ENCODE data around the gene REG3A. TPM values are rescaled to one million over a fixed set of nuclear protein-coding genes. Genes with fewer than 3 reads are reported as not detected.

Gene REG3A
- not detected for total RNA-seq (2021; fragmentation: NEBNext Ultra II Directional; extraction: Animal tissue kit (Norgen Biotek cat#: 25700))
- long read RNA-seq = 0 reads

GRCh38 chr2:79159653-79160052 lies at the start of gene REG3A:
Gene REG3A, minus strand, starts transcription at chr2:79159753. Its CDS starts 348 bp downstream, at chr2:79159405.
- TF ChIP-seq CTCF (IDR thresholded peaks at IDR 0.05) = no peak
- H3K9me3 Mint-ChIP-seq = peaks cover 57% of the 10 kb centered on the region
- H3K36me3 Mint-ChIP-seq (ENCODE audit: low read depth) = peaks cover 5% of the 10 kb centered on the region; the same call in 1 of the 2 replicates
- H3K27me3 Mint-ChIP-seq (ENCODE audit: insufficient read depth) = no peaks in the 10 kb centered on the region; the same call in 1 of the 2 replicates
- H3K4me3 Mint-ChIP-seq = no peak within 1 kb of the TSS
- no peaks in the 10 kb centered on the region for H3K4me1 Mint-ChIP-seq (ENCODE audit: low read depth)
- DNase-seq = no peak
- no peak within 1 kb of the TSS for H3K27ac Mint-ChIP-seq

- no peak overlapping the region for H3K4me3 Mint-ChIP-seq
- no peaks in the 10 kb centered on the region for H3K27me3 Mint-ChIP-seq (ENCODE audit: insufficient read depth)
- TF ChIP-seq CTCF (IDR thresholded peaks at IDR 0.05) = no peak
- no peaks in the 10 kb centered on the region for H3K4me1 Mint-ChIP-seq (ENCODE audit: low read depth)
- H3K36me3 Mint-ChIP-seq (ENCODE audit: low read depth) = no peaks in the 10 kb centered on the region
- H3K9me3 Mint-ChIP-seq = peaks cover 20% of the 10 kb centered on the region
- no peak overlapping the region for H3K27ac Mint-ChIP-seq
- no peak for DNase-seq
Measured at GRCh38 chr2:79200762-79201161, 41.2 kb upstream of the REG3A start.

- no peak overlapping the region for H3K4me3 Mint-ChIP-seq
- peaks cover 6% of the 10 kb centered on the region for H3K36me3 Mint-ChIP-seq (ENCODE audit: low read depth)
- peaks cover 30% of the 10 kb centered on the region for H3K9me3 Mint-ChIP-seq
- H3K27ac Mint-ChIP-seq = no peak overlapping the region
- no peaks in the 10 kb centered on the region for H3K4me1 Mint-ChIP-seq (ENCODE audit: low read depth)
- DNase-seq = no peak
- TF ChIP-seq CTCF (IDR thresholded peaks at IDR 0.05) = no peak
- H3K27me3 Mint-ChIP-seq (ENCODE audit: insufficient read depth) = no peaks in the 10 kb centered on the region
Measured at GRCh38 chr2:79191816-79192215, 32.3 kb upstream of the REG3A start.

- DNase-seq = no peak
- Mint-ChIP-seq H3K4me1 (ENCODE audit: low read depth) (no peaks in the 10 kb centered on the region), H3K27me3 (ENCODE audit: insufficient read depth) (no peaks in the 10 kb centered on the region), H3K4me3 (no peak overlapping the region), H3K36me3 (ENCODE audit: low read depth) (peaks cover 6% of the 10 kb centered on the region), H3K9me3 (peaks cover 37% of the 10 kb centered on the region), H3K27ac (no peak overlapping the region)
- TF ChIP-seq CTCF (IDR thresholded peaks at IDR 0.05) = no peak
Measured at GRCh38 chr2:79191081-79191480, 31.5 kb upstream of the REG3A start.

- no peaks in the 10 kb centered on the region for H3K4me1 Mint-ChIP-seq (ENCODE audit: low read depth)
- no peaks in the 10 kb centered on the region for H3K27me3 Mint-ChIP-seq (ENCODE audit: insufficient read depth)
- DNase-seq = no peak
- H3K9me3 Mint-ChIP-seq = peaks cover 42% of the 10 kb centered on the region
- no peak for TF ChIP-seq CTCF (IDR thresholded peaks at IDR 0.05)
- no peak overlapping the region for H3K4me3 Mint-ChIP-seq
- H3K27ac Mint-ChIP-seq = no peak overlapping the region
- peaks cover 6% of the 10 kb centered on the region for H3K36me3 Mint-ChIP-seq (ENCODE audit: low read depth)
Measured at GRCh38 chr2:79189465-79189864, 29.9 kb upstream of the REG3A start.

GRCh38 chr2:79181617-79182016 lies 22.1 kb upstream of the REG3A start:
- peaks cover 57% of the 10 kb centered on the region for H3K9me3 Mint-ChIP-seq
- no peak for TF ChIP-seq CTCF (IDR thresholded peaks at IDR 0.05)
- no peaks in the 10 kb centered on the region for H3K27me3 Mint-ChIP-seq (ENCODE audit: insufficient read depth)
- H3K36me3 Mint-ChIP-seq (ENCODE audit: low read depth) = no peaks in the 10 kb centered on the region
- H3K4me1 Mint-ChIP-seq (ENCODE audit: low read depth) = no peaks in the 10 kb centered on the region
- H3K4me3 Mint-ChIP-seq = no peak overlapping the region
- DNase-seq = no peak
- no peak overlapping the region for H3K27ac Mint-ChIP-seq

All from HFFc6 (cell line).